M059J (cell line): ENCODE data around the gene PAX7. TPM values are rescaled to one million over a fixed set of nuclear protein-coding genes. Genes with fewer than 3 reads are reported as not detected.
"Not testable (repeated sequence)": the region's sequence is repeated elsewhere in the genome, so short reads cannot be mapped to it uniquely, and the experiment has no call there.

ENCODE experiments used
- DNase-seq: peaks from one replicate; pipeline ENCODE4 v3.0.0-alpha.2; 2012; ENCODE audit warnings: low read depth
- total RNA-seq: library from RNA; depleted of rRNA; stranded (reverse); fragments of >200 nt; shearing (Covaris generic); gene quantifications from 2 replicates; pipeline ENCODE4 v1.2.3, GENCODE V29; 2014; rRNA removed

The PAX7 gene
- total RNA-seq: not detected in 2 replicates

GRCh38 chr1:18630511-18631495, at the start of gene PAX7:
TSS of gene PAX7 (plus strand) at chr1:18630846. CDS start at chr1:18631604, 758 bp downstream.
- no peak for DNase-seq

- DNase-seq: peak; percentile 30
Measured at GRCh38 chr1:18581420-18581880, 49.2 kb upstream of the PAX7 start.

GRCh38 chr1:18582890-18583289, 47.8 kb upstream of the PAX7 start:
- DNase-seq: no peak

GRCh38 chr1:18583326-18583941, 47.2 kb upstream of the PAX7 start:
- DNase-seq: no peak

GRCh38 chr1:18586016-18586415, 44.6 kb upstream of the PAX7 start:
- DNase-seq: not testable (repeated sequence)

GRCh38 chr1:18588093-18588492, 42.6 kb upstream of the PAX7 start:
- no peak for DNase-seq

GRCh38 chr1:18592368-18592767, 38.3 kb upstream of the PAX7 start:
- DNase-seq: no peak

- DNase-seq: peak; percentile 28
Measured at GRCh38 chr1:18597160-18598042, 33.2 kb upstream of the PAX7 start.

GRCh38 chr1:18599086-18599485, 31.6 kb upstream of the PAX7 start:
- no peak for DNase-seq

GRCh38 chr1:18599704-18600103, 30.9 kb upstream of the PAX7 start:
- DNase-seq: no peak

GRCh38 chr1:18602533-18603211, 28.0 kb upstream of the PAX7 start:
- no peak for DNase-seq

GRCh38 chr1:18603212-18603852, 27.3 kb upstream of the PAX7 start:
- DNase-seq: no peak

- no peak for DNase-seq
Measured at GRCh38 chr1:18606443-18607288, 24.0 kb upstream of the PAX7 start.

- no peak for DNase-seq
Measured at GRCh38 chr1:18607289-18607760, 23.3 kb upstream of the PAX7 start.

- no peak for DNase-seq
Measured at GRCh38 chr1:18608534-18608933, 22.1 kb upstream of the PAX7 start.

- DNase-seq: no peak
Measured at GRCh38 chr1:18611311-18611710, 19.3 kb upstream of the PAX7 start.

GRCh38 chr1:18612073-18612472, 18.6 kb upstream of the PAX7 start:
- DNase-seq: no peak

GRCh38 chr1:18614069-18614735, 16.4 kb upstream of the PAX7 start:
- DNase-seq: no peak
